Pancreas (tissue), 10 donors: ENCODE results near the gene NPEPPS. TPM values are rescaled to one million over a fixed set of nuclear protein-coding genes. Genes with fewer than 3 reads are reported as not detected.

Source experiments
- ATAC-seq, 4 donors: fragments of 200-7000 bp; cut with Tn5 transposase; one replicate each; pipeline versions ENCODE4 v1.8.0 to v1.9.1; 2020; ENCODE audit warnings: mild to moderate bottlenecking in 4 of 4, moderate library complexity in 4 of 4
- DNase-seq, 6 donors: peaks; one replicate each; pipeline ENCODE4 v3.0.0-alpha.2; 2020
- FAIRE-seq: peaks from 2 replicates; lab custom pipeline; 2012; peaks lifted over from hg19 to GRCh38; lab: Jason Lieb, UNC
- H3K27ac ChIP-seq, 4 donors: fragments of 200-600 bp; sonication (generic); 1 replicate in 3 of 4; 2 replicates in 1 of 4; pipeline versions ENCODE4 v1.5.0 to v1.8.0; 2020
- H3K27me3 ChIP-seq, 4 donors: fragments of 200-600 bp; one replicate each; pipeline ENCODE4 v1.8.0; 2021
- H3K36me3 ChIP-seq, 3 donors: fragments of 200-600 bp; sonication (generic) in 1 of 3; one replicate each; pipeline versions ENCODE4 v1.5.0 to v1.8.0; 2020 to 2021
- H3K4me1 ChIP-seq, 3 donors: fragments of 200-600 bp; one replicate each; pipeline ENCODE4 v1.8.0; 2021
- H3K4me3 ChIP-seq, 4 donors: fragments of 200-600 bp; sonication (generic) in 2 of 4; one replicate each; pipeline versions ENCODE4 v1.5.0 to v1.8.0; 2020 to 2021
- H3K9me3 ChIP-seq, 4 donors: fragments of 200-600 bp; one replicate each; pipeline ENCODE4 v1.8.0; 2021
- CTCF ChIP-seq, 4 donors: fragments of 200-600 bp; sonication (generic) in 3 of 4; IDR thresholded peaks; one replicate each; pipeline versions ENCODE4 v1.5.0 to v1.8.0; 2021; ENCODE audit warnings: antibody characterized with exemption in 4 of 4
- WGBS, 2 donors: extraction: QIAGEN DNeasy Blood & Tissue Kit; methylation state at CpG; one replicate each; pipeline ENCODE4 v1.1.7; 2013; 5-methylcytosine and 5-hydroxymethylcytosine counted together
- intact Hi-C, 3 donors: fragments of 100-400 bp; cut with DNase I; formaldehyde crosslinking; loops; one replicate each; pipeline versions ENCODE4 v1.11.1 to v1.14.2; 2022
- polyA plus RNA-seq, 2 donors: library from polyadenylated mRNA; stranded (reverse); fragments of 200-250 nt; gene quantifications; one replicate each; pipeline ENCODE4 v1.2.3, GENCODE V29; 2013
- total RNA-seq, 6 donors: library from RNA; stranded (reverse); fragmentation: NEBNext Ultra II Directional in 4 of 6; extraction: Animal tissue kit (Norgen Biotek cat#: 25700) in 4 of 6; gene quantifications; one replicate each; pipeline versions ENCODE4 v1.2.1 to v1.2.4, GENCODE V29; 2021 to 2023
- donor health status: healthy with polysubstance abuse.
- donor health status: DM: no; HTN: no; CAD: no; lungs with moderate emphysema.
- donor health status: DM: no; HTN: no; CAD: no.
- donor health status: control.
- donor health status: control.
- donor health status: Bipolar disorder and iron deficiency.
- donor health status: DM: yes; HTN: yes; CAD: no.
- donor health status: DM: no; HTN: no; CAD: no.
- donor health status: DM: no; HTN: no; CAD: no.
- donor health status: DM: yes; HTN: yes; CAD: no.

Gene NPEPPS
- total and polyA plus RNA-seq, 8 donors: 31.9 to 72.3 (median 45.9) TPM

- DNase-seq (no peak), ATAC-seq (no peak), FAIRE-seq (peak; percentile 68)
- Histone ChIP-seq H3K9me3 (no peaks in the 10 kb centered on the region), H3K4me1 (no peaks in the 10 kb centered on the region), H3K36me3 (peaks cover 3 to 48% (median 3%) of the 10 kb centered on the region in 3 donors), H3K4me3 (no peak overlapping the region), H3K27ac (no peak overlapping the region), H3K27me3 (no peaks in the 10 kb centered on the region)
- no peak for TF ChIP-seq CTCF (IDR thresholded peaks at IDR 0.05)
- intact Hi-C loops: no loop called here
- WGBS, 2 donors: 66 to 81% methylated on average over 1 of the region's 1 CpG
Observed at GRCh38 chr17:47605011-47605410, 74.1 kb downstream of the NPEPPS start.

DNA sequence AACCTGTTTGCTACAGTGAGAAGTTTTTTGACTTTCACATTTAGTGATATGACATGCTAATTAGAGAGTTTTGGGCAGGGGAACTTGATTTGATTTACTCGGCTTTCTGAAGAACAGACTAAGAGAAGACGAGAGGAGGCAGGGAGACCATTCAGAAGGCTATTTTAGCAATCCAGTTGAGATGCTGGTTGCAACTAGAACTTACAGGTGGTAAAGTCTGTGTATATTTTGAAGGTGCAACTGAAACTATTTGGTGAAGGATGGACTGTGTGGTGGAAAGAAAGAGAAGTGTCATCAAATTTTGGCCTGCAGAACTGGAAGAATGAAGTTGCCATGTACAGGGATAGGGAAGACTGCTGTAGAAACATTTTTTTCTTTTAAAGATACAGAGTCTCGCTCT, 76.6 kb downstream of the NPEPPS start:
- Histone ChIP-seq H3K4me1 (peaks cover 0 to 4% (median 0%) of the 10 kb centered on the region in 3 donors), H3K9me3 (no peaks in the 10 kb centered on the region), H3K36me3 (peaks cover 0 to 27% (median 3%) of the 10 kb centered on the region in 3 donors), H3K27me3 (no peaks in the 10 kb centered on the region), H3K27ac (no peak overlapping the region), H3K4me3 (no peak overlapping the region)
- intact Hi-C loops: no loop called here
- FAIRE-seq (no peak), ATAC-seq (no peak), DNase-seq (no peak)
- WGBS, 2 donors: 91 to 97% methylated on average over 3 of the region's 3 CpGs
- no peak for TF ChIP-seq CTCF (IDR thresholded peaks at IDR 0.05)

- TF ChIP-seq CTCF (IDR thresholded peaks at IDR 0.05): no peak
- DNase-seq: no peak
- Histone ChIP-seq H3K9me3 (no peaks in the 10 kb centered on the region), H3K27me3 (no peaks in the 10 kb centered on the region), H3K4me3 (no peak overlapping the region), H3K4me1 (peaks cover 0 to 4% (median 0%) of the 10 kb centered on the region in 3 donors), H3K36me3 (peaks cover 0 to 33% (median 3%) of the 10 kb centered on the region in 3 donors), H3K27ac (no peak overlapping the region)
- WGBS, 2 donors: 62 to 67% methylated on average over 4 to 5 of the region's 5 CpGs
- no peak for FAIRE-seq
- ATAC-seq: peak in 1 of 4 donors; percentile 15
- intact Hi-C loops: no loop called here
Observed at GRCh38 chr17:47611372-47612350, 80.8 kb downstream of the NPEPPS start.

GRCh38 chr17:47615766-47616424, 85.0 kb downstream of the NPEPPS start:
- FAIRE-seq: no peak
- intact Hi-C loops: no loop called here
- peaks cover 0 to 45% (median 7%) of the 10 kb centered on the region in 3 donors for H3K36me3 ChIP-seq

More at GRCh38 chr17:47615766-47616424, 85.0 kb downstream of the NPEPPS start:
- TF ChIP-seq CTCF (IDR thresholded peaks at IDR 0.05): peak; percentile 69 to 77 (median 72)
- Histone ChIP-seq H3K4me3 (no peak overlapping the region), H3K4me1 (peaks cover 4 to 15% (median 8%) of the 10 kb centered on the region in 3 donors), H3K27ac (no peak overlapping the region), H3K9me3 (no peaks in the 10 kb centered on the region), H3K27me3 (no peaks in the 10 kb centered on the region)
- ATAC-seq (peak; percentile 29 to 77 (median 72)), DNase-seq (no peak)
- 75 to 78% methylated on average over 8 of the region's 8 CpGs for WGBS, 2 donors
